Right renal cortex interstitium (tissue), 3 donors: ENCODE data around the gene CELF4. TPM values are rescaled to one million over a fixed set of nuclear protein-coding genes. Genes with fewer than 3 reads are reported as not detected.

ENCODE experiments used
- DNase-seq, 3 donors: peaks; one replicate each; pipeline ENCODE4 v3.0.0-alpha.2; 2013; ENCODE audit warnings: low read depth in 3 of 3, low spot score in 2 of 3
- polyA plus RNA-seq, 3 donors: library from polyadenylated mRNA; unstranded; fragments of 120-200 nt; gene quantifications; one replicate each; pipeline ENCODE4 v1.2.1, GENCODE V29; 2013; ENCODE audit not compliant: insufficient read length in 3 of 3

Gene CELF4
- polyA plus RNA-seq, 3 donors = 2.1 to 2.3 (median 2.2) TPM

DNA sequence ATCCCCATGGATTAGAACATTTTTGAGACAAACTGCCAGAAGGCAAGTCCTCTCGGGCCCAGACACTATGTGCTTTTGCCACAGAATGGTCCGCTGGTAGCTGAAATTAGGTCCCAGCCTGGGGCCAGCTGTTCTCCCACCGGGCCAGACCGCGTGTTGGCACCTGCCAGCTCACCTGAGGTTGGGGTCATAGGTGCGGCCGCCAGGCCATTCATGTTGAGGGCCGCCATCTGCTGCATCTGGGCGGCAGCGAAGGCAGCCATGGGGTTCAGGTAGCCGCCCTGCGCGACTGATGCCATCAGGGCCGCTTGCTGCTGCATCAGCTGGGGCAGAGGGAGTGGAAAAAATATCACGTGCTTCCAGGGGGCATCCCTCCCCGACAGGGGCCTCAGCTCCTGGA, 292.8 kb downstream of the CELF4 start:
- no peak for DNase-seq

DNA sequence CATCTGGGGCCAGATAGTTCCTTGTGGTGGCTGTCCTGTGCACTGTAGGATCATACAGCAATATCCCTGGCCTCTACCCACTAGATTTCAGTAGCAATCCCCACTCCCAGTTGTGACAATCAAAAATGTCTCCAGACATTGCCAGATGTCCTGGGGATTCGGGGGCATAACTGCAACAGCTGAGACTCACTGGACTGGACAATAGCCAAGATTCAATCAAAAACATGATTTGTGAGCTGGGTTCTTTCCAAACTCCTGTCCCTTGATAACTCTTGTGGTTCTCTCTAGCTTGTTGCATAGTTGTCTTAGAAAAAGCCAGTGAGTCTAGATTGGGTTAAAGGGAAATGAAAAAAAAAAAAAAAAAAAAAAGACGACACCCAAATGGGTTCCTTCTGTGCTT, 293.4 kb downstream of the CELF4 start:
- DNase-seq = no peak

DNA sequence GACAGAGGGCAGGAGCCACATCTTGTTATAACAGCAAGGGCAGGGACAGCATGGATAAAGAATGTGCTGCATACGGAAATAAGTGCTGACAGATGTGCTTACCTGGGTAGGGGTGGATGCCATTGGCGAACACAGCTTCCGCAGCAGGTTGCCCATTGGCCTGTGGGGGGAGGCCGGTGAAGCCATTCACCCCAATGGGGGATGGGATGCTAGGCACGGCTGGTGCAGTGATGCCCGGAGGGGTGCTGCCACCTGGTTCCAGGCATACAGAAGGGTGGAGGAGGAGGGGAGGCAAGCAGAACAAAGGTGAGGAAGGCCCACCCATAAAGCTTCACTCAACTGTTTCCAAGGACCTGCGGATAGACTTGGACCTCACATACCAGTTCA, 294.9 kb downstream of the CELF4 start:
- DNase-seq = no peak

DNA sequence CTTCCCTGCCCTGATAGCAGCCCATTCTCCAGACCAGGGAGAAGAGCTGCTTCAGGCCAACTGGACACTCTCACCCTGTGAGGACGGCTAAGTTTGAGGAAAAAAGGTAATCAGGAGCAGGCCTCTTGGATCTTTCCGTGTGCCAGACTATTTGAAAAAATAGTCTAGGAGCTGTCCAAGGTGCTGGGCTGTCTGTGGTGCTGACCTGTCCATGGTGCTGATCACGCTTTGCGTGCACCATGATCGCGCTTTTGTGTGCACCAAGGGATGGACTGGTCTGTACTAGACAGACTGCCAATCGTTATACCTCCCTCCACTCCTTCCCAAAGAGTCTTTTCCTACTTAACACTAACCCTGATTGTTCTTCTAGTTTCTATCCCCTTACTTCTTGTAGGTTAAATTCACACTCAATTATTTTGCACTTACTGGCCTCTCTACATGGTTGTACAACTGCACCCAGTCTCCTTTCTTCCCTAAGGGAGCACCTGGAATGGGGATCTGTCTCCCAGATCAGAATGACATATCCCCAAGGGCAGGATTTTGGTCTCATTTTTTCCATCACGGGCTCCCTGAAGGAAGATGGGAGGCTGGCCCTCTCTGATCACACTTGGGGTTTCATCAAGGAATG, 295.4 kb downstream of the CELF4 start:
- DNase-seq = peak; percentile 62 to 76 (median 76)

DNA sequence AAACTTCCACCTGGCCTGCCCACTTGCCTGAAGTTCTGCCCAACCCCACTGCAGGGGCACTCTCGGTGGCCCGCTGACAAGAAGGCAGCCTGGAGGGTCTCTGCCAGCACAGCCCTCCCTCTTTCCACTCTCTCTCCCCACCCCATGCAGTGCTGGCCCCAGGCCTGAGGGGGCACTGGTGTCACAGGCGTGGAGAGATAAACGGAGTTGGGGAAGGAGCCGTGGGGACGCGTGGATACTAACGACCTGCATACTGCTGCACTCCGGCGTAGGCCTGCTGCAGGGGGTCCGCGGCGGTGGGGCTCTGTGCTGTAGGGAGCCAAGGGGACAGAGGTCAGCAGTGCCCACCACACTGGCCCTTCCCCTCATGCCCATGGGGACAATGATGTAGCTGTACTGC, 299.3 kb downstream of the CELF4 start:
- no peak for DNase-seq

DNA sequence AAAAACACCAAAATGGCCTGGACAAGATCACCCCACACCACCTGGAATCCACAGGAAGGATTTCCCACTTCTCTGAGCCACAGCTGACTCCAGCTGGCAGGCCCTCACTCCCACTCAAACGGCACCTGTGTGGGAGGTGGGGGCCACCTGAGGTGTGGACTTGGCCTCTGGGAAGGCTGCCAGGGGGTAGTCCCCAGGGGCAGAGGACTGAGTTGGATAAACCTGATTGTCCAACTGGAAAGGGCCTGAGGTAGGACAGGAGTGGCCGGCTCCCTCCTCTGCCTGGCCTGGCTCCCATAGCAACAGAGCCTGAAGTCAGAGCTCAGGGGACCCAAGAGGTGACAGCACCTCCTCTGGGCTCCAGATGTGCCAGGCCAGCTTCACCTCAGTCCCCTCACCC, 300.2 kb downstream of the CELF4 start:
- DNase-seq = no peak

DNA sequence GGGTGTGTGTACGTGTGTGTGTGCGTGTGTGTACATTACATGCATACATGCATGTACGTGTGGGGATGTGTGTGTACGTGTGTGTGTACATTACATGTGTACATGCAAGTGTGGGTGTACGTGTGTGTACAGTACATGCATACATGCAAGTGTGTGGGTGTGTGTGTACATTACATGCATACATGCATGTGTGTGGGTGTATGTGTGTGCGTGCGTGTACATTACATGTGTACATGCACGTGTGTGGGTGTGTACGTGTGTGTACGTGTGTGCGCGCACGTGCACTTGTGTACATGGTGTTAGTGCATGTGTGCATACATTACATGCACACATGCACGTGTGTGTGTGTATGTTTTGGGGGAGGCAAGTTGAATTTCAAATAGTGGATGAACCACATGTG, 300.6 kb downstream of the CELF4 start:
- no peak for DNase-seq

DNA sequence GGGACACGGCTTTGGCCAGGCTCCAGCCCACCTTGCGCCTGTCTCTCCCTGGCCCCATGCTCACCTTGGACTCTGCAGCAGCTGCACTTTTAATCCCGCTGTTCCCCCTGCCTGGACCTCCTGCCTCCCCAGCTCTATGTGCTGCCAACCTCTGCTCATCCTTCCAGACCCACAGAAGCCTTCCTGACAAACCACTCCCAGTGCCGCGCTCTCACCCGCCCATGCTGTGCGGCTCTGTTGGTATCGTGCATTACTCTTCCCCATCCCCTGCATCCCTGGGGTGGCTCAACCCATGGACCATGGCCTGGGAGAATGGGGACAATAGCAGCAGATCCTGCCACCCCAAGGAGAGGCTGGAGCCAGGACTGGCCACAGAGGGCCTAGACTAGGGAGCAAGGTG, 303.6 kb downstream of the CELF4 start:
- no peak for DNase-seq

DNA sequence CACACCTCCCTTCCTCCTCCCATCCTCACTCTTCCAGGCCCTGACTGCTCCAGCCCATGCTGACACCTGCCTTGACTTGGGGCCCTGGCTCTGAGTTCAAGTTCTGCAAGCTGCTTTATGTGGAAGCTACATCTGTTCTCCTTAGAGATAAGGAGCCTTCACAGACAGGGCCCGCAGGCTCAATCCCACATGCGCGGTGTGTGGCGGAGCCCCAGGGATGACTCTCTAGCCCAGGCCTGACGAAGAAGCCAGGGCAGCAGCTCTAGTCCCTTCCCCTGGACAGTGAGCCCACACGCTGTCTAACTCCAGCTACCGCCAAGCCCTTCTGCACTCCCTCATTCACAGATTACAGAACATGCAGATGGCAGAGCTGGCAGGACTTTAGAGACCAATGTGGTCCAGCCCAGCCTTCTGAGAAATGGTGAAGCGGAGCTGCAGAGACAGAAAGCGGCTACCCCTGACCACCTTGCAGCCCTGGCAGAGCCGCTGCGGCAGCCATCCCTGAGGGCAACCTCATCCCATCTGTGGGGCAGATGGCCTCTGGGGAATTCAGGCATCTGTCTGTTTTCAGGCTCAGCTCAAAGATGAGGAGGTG, 304.3 kb downstream of the CELF4 start:
- DNase-seq = no peak

DNA sequence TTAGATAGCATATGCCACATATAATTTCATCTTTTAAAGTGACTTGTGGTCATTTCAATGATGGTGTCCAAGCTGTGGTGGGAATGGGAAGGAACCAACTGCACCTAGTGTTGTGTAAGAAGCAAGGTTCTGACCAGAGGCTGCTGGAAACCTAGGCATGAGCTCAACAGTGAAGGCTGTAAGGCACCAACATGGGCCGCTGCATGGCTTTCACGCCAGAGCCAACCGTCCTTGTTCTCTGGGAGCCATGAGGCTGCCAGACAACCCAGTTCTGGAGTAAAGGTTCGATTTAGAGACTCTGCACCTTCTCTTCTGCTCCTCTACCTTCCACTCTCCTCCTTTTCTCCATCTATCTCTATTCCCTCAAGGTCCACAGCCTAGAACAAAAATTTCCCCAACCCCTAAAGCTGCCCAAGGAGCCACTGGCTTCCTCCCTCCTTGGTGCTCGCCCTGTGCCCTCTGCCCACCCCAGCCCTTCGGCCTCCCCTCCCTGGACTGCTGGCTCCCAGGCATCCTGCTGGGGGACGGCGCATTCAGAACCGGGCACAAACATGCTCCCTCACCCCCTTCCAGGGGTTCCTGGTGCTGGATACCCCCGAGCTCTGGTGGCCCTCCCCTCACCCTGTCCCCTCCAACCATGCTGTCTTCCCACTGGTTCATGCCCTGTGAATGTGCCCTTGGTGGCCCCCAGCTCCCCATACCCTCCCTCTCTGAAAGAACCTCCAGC, 305.1 kb downstream of the CELF4 start:
- DNase-seq = no peak

DNA sequence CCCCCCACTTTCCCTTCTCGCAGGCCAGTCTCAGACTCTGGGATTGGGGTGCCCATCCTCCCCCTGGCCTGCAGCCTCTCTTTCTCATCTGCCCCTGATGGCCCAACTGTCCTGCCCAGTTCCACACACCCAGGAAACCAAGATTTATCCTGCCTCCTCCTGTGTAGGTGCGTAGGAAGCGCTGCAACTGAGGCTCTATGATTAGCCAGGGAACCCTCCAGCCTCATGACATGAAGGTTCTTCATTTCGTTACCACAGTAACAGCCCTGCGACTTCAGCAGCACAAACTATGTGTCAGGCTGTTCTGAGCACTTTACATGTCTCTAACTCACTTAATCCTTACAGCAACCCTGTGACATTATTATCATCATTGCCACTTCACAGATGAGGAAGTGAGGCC, 305.9 kb downstream of the CELF4 start:
- no peak for DNase-seq

DNA sequence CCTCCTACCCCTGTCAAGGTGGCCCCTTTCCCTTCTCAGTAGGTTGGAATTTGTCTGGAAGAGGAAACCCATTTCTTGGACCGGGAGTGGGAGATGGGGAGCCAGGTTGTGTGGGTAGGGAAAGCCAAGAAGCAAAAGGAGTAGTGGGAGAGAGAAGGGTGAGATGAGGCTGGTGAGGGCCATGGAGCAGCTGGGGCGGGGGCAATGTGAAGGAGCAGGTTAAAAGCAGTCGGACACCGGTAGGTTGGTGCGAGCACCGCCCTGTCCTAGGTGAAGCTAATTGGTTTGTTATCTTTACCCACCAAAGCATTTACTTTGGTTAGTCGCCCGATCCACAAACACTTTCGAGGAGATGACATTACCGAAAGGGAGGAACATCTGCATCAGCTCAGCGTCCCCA, 306.8 kb downstream of the CELF4 start:
- no peak for DNase-seq

DNA sequence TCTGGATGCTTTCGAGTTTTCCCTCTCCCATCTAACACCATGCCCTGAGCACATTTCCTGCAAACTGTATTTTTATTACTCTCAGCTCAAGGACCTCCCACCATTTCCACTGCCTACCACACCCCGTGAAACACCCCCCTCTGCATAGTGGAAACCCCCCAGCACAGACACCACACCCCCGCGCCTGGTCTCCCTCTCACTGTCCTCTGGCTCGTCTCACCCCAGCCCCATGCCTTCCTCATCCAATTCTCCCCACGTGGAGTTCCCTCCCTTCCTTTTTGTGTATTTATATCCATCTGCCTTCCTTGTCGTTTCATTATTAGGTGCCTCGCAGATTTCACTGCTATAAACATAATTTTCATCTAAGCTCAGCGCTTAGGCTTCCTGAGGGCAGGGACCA, 307.5 kb downstream of the CELF4 start:
- DNase-seq = no peak

DNA sequence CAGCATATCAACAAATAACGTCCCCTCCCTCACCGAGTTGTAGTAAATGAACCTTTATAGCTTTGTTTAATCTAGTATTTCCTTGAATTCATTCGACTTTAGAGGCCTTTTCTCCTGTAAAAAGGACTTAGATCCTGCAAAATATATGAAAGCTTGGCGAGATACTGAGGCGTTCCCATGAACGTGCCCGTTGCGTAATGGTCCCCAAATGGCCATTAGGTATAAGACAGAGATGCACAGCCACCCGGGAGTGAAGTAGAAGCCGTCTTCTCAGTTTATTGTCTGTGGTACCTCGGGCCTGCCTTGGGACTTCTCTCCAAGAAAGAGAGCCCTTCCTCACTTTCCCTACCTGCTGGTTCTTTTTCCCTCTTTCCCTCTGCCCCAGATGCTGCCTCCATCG, 310.6 kb downstream of the CELF4 start:
- DNase-seq = no peak

DNA sequence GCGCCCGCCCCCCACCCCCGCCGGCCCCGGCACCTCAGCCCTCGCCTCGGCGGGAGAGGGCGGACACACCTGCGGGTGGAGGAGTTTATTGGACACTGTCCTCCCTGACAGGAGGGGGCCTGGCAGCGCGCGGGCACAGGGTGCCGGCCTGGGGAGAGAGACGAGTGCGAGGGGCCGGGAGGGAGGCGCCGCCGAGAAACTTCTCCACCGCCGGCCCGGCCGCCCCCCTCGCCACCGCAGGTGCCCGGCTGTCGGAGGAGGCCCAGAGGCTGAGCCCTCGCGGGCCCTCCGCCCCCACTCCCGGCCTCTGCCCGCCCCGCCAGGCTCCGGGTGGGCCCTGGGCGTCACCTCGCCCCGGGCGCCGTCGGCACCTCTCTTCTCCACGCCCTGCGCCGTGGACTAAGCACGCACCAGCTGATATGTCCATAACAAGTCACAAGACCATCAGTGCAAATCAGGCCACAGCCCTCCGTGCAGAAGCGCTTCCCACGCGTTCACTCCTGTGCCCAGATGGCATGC, 311.3 kb downstream of the CELF4 start:
- DNase-seq = no peak

DNA sequence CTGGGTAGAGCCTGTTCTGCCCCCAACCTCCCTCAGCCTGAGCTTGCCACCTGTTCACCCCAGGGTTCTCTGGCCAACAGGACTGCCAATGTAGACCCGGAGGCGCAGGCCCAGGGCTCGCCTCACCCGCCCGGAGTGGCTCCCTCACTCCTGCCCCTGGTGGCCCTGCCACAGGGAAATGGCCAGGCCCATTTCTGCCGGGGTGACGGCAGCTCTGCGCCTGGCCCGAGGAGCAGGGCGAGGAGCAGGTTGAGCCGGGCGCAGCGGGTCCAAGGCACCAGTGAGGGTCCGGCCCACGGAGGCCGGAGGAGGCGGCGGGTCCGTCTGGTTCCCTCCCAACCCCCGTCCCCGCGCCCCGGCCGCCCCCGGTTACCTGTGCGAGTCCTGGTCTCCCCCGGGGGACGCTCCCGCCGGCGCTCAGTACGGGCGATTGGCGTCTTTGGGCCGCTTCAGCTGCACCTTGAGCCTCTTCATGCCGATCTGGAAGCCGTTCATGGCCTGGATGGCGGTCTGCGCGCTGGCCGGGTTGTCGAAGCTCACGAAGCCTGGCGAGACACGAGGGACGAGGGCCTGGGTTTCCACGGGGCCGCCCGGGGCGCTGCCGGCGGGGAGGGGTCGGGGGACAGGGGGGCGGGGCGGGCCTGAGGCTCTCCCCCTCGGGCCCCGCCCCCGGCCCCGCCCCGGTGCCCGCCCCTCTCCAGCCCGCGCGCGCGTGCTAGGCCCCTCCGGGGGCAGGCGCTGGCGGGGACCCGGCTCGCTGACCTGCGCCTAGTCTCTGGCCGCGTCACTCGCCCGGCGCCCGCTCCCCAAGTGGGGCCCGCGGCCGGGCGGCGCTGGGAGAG, 312.0 kb downstream of the CELF4 start:
- no peak for DNase-seq

DNA sequence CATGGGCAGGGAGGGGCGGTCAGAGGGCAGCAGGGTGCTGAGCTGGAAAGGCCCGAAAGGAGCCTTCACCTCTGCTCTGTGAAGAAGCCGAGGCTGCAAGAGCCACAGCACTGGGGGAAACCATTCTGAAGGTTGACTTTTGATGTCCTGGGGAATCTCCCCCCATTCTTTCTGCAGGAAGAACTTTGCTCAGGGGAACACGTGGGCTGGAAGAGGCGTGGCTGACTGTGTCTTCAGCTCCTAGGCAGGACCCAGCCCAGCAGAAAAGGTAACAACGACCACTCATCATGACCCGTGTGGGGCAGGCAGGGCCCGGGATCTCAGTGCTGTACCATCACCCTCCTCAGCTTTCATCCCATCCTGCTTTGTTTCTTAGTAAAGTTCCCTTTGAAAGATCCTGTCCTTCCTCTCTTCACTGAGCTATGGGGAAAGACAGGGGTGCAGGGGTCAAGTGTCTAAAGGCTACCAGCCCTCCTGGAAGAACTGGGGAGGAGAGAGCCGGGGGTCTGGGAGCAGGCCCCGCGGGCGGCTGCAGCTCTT, 312.7 kb downstream of the CELF4 start:
- no peak for DNase-seq

DNA sequence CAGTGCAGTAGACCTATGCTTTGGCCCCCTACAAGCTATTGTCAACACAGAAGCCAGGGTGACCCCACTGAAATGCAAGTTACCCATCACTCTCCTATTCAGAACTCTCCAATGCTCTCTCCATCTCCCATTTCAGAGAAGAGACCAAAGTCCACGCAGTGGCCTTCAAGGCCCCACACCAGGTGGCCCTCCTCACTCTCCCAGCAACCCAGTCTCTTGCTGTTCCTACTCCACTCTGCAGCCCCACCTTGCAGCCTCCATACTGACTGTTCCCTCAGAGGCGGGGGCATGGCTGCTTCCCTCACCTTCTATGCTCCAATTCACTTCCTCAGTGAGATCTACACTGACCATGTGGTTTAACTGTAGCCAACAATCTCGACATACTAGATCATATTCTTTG, 313.3 kb downstream of the CELF4 start:
- no peak for DNase-seq

DNA sequence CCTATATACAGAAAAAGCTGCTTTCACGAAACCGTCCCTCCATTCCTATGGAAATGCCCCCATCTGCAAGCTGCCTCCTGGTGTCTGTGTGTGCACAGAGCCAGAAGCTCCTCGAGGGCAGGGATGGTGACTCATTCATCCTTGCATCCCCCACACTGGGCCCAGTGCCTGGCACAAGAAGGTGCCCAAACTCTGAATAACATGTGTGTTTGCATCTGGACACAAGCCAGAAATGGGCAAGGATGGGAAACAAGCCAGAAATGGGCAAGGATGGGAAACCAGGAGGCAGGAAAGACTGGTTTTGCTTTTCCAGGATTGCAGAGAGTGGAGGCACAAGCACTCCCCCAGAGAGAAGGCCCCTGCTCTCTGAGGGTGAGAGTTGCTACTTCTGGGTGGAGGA, 313.9 kb downstream of the CELF4 start:
- DNase-seq = no peak

DNA sequence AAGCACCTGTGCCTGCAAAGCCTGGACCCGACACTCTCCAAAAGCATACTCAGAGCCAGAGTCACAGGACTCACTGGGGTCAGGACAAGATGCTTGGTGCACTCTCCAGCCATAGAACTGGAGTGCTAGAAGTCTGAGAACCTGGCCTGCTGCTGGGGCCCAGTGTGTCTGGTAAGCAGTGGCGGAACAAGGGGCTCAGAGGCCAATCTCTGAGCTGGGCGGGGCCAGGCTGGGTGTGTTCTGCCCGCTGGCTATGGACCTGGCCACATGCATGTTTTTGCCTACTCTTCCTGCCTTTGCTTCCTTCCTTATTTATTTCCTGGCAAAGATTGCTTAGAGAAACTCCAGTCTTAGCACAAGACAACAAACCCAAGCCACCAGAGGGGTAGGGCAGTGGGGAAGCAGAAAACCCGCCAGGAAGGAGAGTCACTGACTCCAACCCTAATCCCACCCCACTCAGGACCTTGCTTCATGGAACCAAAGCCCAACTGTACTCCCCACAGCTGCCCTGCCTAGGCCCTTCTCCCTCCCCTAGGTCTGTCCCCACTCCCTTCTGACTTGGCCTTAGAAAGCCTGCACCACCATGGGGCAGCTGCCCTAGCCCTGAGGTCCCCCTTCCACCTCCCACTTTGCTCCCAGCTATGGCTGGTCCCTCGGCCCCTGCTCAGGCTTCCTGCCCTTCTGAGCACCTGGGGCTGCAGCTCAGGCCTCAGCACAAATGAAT, 315.5 kb downstream of the CELF4 start:
- no peak for DNase-seq
